Measurements from ENCODE around the gene ZCCHC8. TPM values are rescaled to one million over a fixed set of nuclear protein-coding genes. Genes with fewer than 3 reads are reported as not detected.
"Not testable (repeated sequence)": the region's sequence is repeated elsewhere in the genome, so short reads cannot be mapped to it uniquely, and the experiment has no call there.

Gene ZCCHC8
- total RNA-seq, 1 donor from 2014 or later, result 27.6 TPM

- DNase-seq (ENCODE audit: extremely low spot score, unreplicated experiment), result peak; percentile 54
- no peaks in the 10 kb centered on the region for H3K27me3 Mint-ChIP-seq (ENCODE audit: unreplicated experiment)
- H3K36me3 Mint-ChIP-seq (ENCODE audit: unreplicated experiment), result peaks cover 27% of the 10 kb centered on the region
- no peak overlapping the region for H3K27ac Mint-ChIP-seq (ENCODE audit: unreplicated experiment)
- no peaks in the 10 kb centered on the region for H3K9me3 Mint-ChIP-seq (ENCODE audit: unreplicated experiment)
- TF ChIP-seq CTCF (IDR thresholded peaks at IDR 0.05), result no peak
- no peak overlapping the region for H3K4me3 Mint-ChIP-seq (ENCODE audit: unreplicated experiment)
- H3K4me1 Mint-ChIP-seq (ENCODE audit: unreplicated experiment), result peaks cover 27% of the 10 kb centered on the region
These were observed 5.5 kb downstream of the ZCCHC8 start for GRCh38 chr12:122495258-122495657.

- H3K4me1 Mint-ChIP-seq (ENCODE audit: unreplicated experiment); H3K4me3 Mint-ChIP-seq (ENCODE audit: unreplicated experiment); H3K27me3 Mint-ChIP-seq (ENCODE audit: unreplicated experiment); DNase-seq (ENCODE audit: extremely low spot score, unreplicated experiment); H3K9me3 Mint-ChIP-seq (ENCODE audit: unreplicated experiment); H3K27ac Mint-ChIP-seq (ENCODE audit: unreplicated experiment): not testable (repeated sequence)
- peaks cover 38% of the 10 kb centered on the region for H3K36me3 Mint-ChIP-seq (ENCODE audit: unreplicated experiment)
These were observed 7.5 kb downstream of the ZCCHC8 start for GRCh38 chr12:122493222-122493621.

- DNase-seq (ENCODE audit: extremely low spot score, unreplicated experiment), result no peak
- H3K4me3 Mint-ChIP-seq (ENCODE audit: unreplicated experiment), result no peak overlapping the region
- H3K27ac Mint-ChIP-seq (ENCODE audit: unreplicated experiment), result no peak overlapping the region
- H3K36me3 Mint-ChIP-seq (ENCODE audit: unreplicated experiment), result peaks cover 44% of the 10 kb centered on the region
- TF ChIP-seq CTCF (IDR thresholded peaks at IDR 0.05), result no peak
- peaks cover 3% of the 10 kb centered on the region for H3K4me1 Mint-ChIP-seq (ENCODE audit: unreplicated experiment)
- H3K9me3 Mint-ChIP-seq (ENCODE audit: unreplicated experiment), result no peaks in the 10 kb centered on the region
- H3K27me3 Mint-ChIP-seq (ENCODE audit: unreplicated experiment), result no peaks in the 10 kb centered on the region
These were observed 8.7 kb downstream of the ZCCHC8 start for GRCh38 chr12:122491991-122492390.

GRCh38 chr12:122489038-122489437 is 11.7 kb downstream of the ZCCHC8 start:
- Mint-ChIP-seq H3K27me3 (ENCODE audit: unreplicated experiment) (no peaks in the 10 kb centered on the region), H3K36me3 (ENCODE audit: unreplicated experiment) (peaks cover 50% of the 10 kb centered on the region), H3K9me3 (ENCODE audit: unreplicated experiment) (no peaks in the 10 kb centered on the region), H3K4me3 (ENCODE audit: unreplicated experiment) (no peak overlapping the region), H3K4me1 (ENCODE audit: unreplicated experiment) (no peaks in the 10 kb centered on the region), H3K27ac (ENCODE audit: unreplicated experiment) (no peak overlapping the region)
- DNase-seq (ENCODE audit: extremely low spot score, unreplicated experiment), result no peak
- TF ChIP-seq CTCF (IDR thresholded peaks at IDR 0.05), result no peak

- not testable (repeated sequence) for H3K27ac Mint-ChIP-seq (ENCODE audit: unreplicated experiment); H3K27me3 Mint-ChIP-seq (ENCODE audit: unreplicated experiment); H3K4me3 Mint-ChIP-seq (ENCODE audit: unreplicated experiment); H3K9me3 Mint-ChIP-seq (ENCODE audit: unreplicated experiment); H3K4me1 Mint-ChIP-seq (ENCODE audit: unreplicated experiment)
- peak; percentile 23 for DNase-seq (ENCODE audit: extremely low spot score, unreplicated experiment)
- H3K36me3 Mint-ChIP-seq (ENCODE audit: unreplicated experiment), result peaks cover 56% of the 10 kb centered on the region
These were observed 12.9 kb downstream of the ZCCHC8 start for GRCh38 chr12:122487807-122488206.

- Mint-ChIP-seq H3K9me3 (ENCODE audit: unreplicated experiment) (no peaks in the 10 kb centered on the region), H3K27me3 (ENCODE audit: unreplicated experiment) (no peaks in the 10 kb centered on the region), H3K4me1 (ENCODE audit: unreplicated experiment) (peaks cover 9% of the 10 kb centered on the region), H3K36me3 (ENCODE audit: unreplicated experiment) (peaks cover 53% of the 10 kb centered on the region), H3K27ac (ENCODE audit: unreplicated experiment) (no peak overlapping the region), H3K4me3 (ENCODE audit: unreplicated experiment) (no peak overlapping the region)
- peak; percentile 62 for DNase-seq (ENCODE audit: extremely low spot score, unreplicated experiment)
- no peak for TF ChIP-seq CTCF (IDR thresholded peaks at IDR 0.05)
These were observed 13.8 kb downstream of the ZCCHC8 start for GRCh38 chr12:122486805-122487426.

- not testable (repeated sequence) for DNase-seq (ENCODE audit: extremely low spot score, unreplicated experiment); H3K27me3 Mint-ChIP-seq (ENCODE audit: unreplicated experiment); H3K9me3 Mint-ChIP-seq (ENCODE audit: unreplicated experiment); H3K4me3 Mint-ChIP-seq (ENCODE audit: unreplicated experiment); H3K27ac Mint-ChIP-seq (ENCODE audit: unreplicated experiment)
- peaks cover 11% of the 10 kb centered on the region for H3K4me1 Mint-ChIP-seq (ENCODE audit: unreplicated experiment)
- peaks cover 52% of the 10 kb centered on the region for H3K36me3 Mint-ChIP-seq (ENCODE audit: unreplicated experiment)
These were observed 14.4 kb downstream of the ZCCHC8 start for GRCh38 chr12:122486360-122486759.

- Mint-ChIP-seq H3K4me1 (ENCODE audit: unreplicated experiment) (peaks cover 11% of the 10 kb centered on the region), H3K36me3 (ENCODE audit: unreplicated experiment) (peaks cover 52% of the 10 kb centered on the region)
- H3K9me3 Mint-ChIP-seq (ENCODE audit: unreplicated experiment); DNase-seq (ENCODE audit: extremely low spot score, unreplicated experiment); H3K27ac Mint-ChIP-seq (ENCODE audit: unreplicated experiment); H3K4me3 Mint-ChIP-seq (ENCODE audit: unreplicated experiment); H3K27me3 Mint-ChIP-seq (ENCODE audit: unreplicated experiment): not testable (repeated sequence)
These were observed 16.3 kb downstream of the ZCCHC8 start for GRCh38 chr12:122484385-122484784.
